DMS53 treated with DMSO at 0.1 percent for 48 hours (cell line): ENCODE data around the gene PRRG1.
"Not testable (repeated sequence)": the region's sequence is repeated elsewhere in the genome, so short reads cannot be mapped to it uniquely, and the experiment has no call there.

Experiments
- DNase-seq: peaks from one replicate; lab custom pipeline; 2025; ENCODE audit not compliant: unreplicated experiment; lab: John Stamatoyannopoulos, UW

Gene PRRG1

DNA sequence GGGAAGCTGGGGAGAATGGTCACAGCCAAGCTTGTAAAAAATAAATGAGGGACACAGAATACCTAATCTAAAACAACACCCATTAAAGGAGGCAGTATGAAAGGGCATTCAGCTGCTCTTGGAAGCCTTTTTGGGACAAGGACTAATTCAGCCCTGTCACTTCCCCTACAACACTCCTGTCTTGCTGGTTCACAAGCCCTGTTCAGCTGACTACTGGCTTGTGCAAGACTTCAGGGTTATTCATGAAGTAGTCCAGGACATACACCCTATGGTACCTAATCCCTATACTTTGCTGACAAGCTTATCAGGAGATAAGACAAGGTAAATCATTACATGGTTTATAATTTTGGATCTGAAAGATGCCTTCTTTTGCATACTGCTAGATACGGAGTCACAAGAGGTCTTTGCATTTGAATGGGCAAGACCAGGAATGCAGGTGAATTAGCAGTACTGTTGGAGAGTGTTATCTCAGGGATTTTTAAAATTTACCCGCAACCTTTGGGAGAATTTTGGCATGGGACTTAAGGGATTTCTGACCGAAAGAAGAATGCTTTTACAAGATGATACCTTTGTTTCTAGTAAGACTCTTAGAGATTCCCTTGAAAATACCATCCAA is 119.1 kb downstream of the PRRG1 start:
- no peak for DNase-seq

- no peak for DNase-seq
Observed at GRCh38 chrX:37470711-37471110, 121.5 kb downstream of the PRRG1 start.

DNA sequence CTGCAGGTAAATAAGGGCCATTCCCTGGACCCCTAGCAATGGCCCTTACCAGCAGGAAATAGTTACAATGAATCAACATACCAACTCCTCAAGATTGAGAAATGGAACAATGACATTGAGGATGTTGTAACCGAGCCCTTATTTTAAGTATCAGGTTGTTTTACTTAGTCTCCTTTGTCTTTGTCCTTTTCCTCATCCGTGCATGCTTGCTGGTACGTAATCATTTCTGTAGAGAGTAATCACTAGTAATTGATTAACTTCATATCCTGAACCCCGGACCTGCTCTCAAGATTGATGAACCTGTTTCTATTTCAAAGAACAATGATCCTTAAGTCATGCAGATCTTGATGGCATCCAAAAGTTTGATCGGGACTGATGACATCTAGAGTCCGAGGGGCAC is 123.7 kb downstream of the PRRG1 start:
- no peak for DNase-seq

DNA sequence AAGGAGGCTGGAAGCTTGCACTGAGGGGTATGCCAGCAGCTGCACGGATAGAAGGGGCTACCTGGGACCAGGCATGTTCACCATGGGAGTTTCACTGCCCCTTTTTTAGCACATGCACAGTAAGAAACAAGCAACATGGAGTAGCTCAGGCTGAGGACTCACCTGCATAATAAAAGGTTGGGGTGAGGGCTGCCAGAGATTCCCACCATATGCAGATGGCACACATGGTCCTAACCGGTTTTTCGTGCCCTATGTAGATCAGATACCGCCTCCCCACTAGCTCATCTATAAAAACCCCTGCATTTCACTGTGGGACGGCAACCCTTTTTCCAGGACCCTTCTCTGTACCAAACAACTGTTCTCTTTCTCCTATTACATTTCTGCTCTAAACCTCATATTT is 125.3 kb downstream of the PRRG1 start:
- no peak for DNase-seq

DNA sequence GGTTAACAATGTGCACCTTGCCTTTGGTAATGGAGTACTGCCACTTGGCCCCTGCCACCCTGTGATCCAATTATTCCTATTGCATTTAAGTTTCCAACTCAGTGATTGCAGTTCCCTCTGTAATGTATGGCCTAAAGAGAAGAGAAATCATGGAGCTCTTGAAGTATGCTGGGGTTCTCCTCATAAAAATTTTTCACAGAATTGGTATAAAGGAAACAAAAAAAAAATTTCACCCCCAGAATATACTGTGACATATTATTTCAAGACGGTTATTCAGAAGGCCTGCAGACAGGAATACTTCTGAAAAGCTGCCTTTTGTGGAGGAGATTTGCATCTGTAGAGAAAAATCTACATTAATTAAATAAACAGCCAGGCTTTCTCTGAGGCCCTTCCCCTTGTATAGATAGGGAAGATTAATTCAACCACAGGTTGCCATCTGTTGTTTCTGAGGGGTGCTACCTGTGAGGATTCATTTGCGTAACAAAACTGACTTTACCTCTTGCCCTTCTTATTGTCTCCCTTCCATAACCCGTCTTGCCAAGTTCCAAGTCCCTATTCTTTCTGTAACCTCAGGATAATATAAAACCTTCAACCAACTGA is 127.5 kb downstream of the PRRG1 start:
- DNase-seq, result no peak

DNA sequence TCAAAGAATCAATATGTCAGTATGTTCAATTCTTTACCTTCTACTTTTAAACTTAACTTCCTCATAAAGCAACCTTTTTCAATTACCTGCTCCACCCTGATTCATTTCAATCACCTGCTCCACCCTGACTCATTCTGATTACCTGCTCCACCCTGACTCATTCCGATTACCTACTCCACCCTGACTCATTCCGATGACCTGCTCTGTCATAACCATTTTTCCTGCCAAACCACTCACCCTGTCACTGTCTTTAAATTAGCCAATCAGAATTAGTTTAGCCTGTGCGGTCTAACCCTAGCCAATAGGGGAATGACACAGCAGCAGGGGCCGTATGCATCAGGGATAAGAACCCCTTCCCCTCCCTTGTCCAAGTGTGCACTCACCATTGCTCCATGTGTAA is 135.2 kb downstream of the PRRG1 start:
- not testable (repeated sequence) for DNase-seq

DNA sequence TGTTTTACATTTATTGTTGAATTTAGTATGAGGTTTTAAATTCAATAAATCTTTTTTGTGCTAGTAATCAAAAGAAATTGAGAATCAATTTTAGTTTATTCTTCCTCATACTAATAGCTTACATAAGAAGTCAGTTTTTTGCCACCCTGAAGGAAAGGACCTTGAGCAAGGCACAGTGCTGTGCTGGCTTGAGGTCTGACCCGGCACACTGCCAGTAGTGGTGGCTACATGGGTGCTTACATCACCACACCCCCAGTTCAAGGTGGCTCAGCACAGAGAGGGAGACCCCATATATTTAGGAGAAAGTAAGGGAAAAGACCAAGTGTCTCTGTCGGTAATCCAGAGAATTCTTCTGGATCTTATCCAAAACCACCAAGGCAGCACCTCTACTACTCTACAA is 136.3 kb downstream of the PRRG1 start:
- DNase-seq, result no peak

GRCh38 chrX:37487271-37487670 is 138.1 kb downstream of the PRRG1 start:
- DNase-seq, result no peak

GRCh38 chrX:37488323-37488722 is 139.2 kb downstream of the PRRG1 start:
- DNase-seq, result no peak

DNA sequence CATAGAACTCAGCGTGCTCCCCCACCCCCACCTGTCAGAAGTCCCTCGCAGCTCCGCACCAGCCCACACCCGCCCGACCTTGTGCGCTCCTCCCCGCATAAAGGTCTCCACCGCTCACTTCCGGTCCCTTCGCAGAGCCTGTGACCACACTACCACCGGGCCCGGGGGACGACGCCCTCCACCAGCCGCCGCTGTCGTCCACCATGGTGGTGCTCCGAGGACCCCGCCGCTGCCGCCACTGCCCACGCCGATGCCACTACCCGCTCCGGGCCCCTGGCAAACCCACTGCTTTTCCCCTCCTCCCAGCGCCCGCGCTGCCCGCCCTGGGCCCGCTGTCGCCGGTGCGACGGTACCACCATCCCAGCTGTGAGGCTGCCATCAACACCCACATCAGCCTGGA is 142.5 kb downstream of the PRRG1 start:
- DNase-seq, result no peak

- DNase-seq, result not testable (repeated sequence)
Observed at GRCh38 chrX:37495760-37496159, 146.6 kb downstream of the PRRG1 start.

GRCh38 chrX:37497126-37497525 is 148.0 kb downstream of the PRRG1 start:
- not testable (repeated sequence) for DNase-seq

GRCh38 chrX:37498323-37498722 is 149.2 kb downstream of the PRRG1 start:
- DNase-seq, result not testable (repeated sequence)

- DNase-seq, result not testable (repeated sequence)
Observed at GRCh38 chrX:37499649-37500048, 150.5 kb downstream of the PRRG1 start.

- no peak for DNase-seq
Observed at GRCh38 chrX:37504991-37505390, 155.8 kb downstream of the PRRG1 start.
